Activated CD4-positive, alpha-beta T cell treated with anti-CD3 and anti-CD28 coated beads, Interleukin-2, amount 50 U/mL, for 16 hours (primary cell): ENCODE results near the gene CCL4.
"Not testable (repeated sequence)": the region's sequence is repeated elsewhere in the genome, so short reads cannot be mapped to it uniquely, and the experiment has no call there.

Source experiments
- DNase-seq: peaks from one replicate; pipeline ENCODE4 v3.0.0-alpha.2; 2020

The CCL4 gene

GRCh38 chr17:36103401-36103975, at the start of gene CCL4:
CCL4 (plus strand) TSS chr17:36103827; CDS start chr17:36103906, 79 bp downstream.
- DNase-seq: peak; percentile 72

GRCh38 chr17:36055171-36055570, 48.5 kb upstream of the CCL4 start:
- no peak for DNase-seq

- no peak for DNase-seq
Measured at GRCh38 chr17:36055921-36056520, 47.6 kb upstream of the CCL4 start.

- DNase-seq: no peak
Measured at GRCh38 chr17:36057911-36058310, 45.7 kb upstream of the CCL4 start.

- DNase-seq: no peak
Measured at GRCh38 chr17:36059406-36059805, 44.2 kb upstream of the CCL4 start.

- no peak for DNase-seq
Measured at GRCh38 chr17:36060816-36061215, 42.8 kb upstream of the CCL4 start.

- no peak for DNase-seq
Measured at GRCh38 chr17:36063786-36064541, 39.7 kb upstream of the CCL4 start, which contains the start of gene CCL18. CCL18 (plus strand) TSS chr17:36064272; CDS start chr17:36064343, 71 bp downstream.

GRCh38 chr17:36066365-36066985, 37.2 kb upstream of the CCL4 start:
- DNase-seq: peak; percentile 76

- no peak for DNase-seq
Measured at GRCh38 chr17:36068524-36068923, 35.1 kb upstream of the CCL4 start.

- DNase-seq: no peak
Measured at GRCh38 chr17:36069136-36069535, 34.5 kb upstream of the CCL4 start.

- no peak for DNase-seq
Measured at GRCh38 chr17:36070427-36070826, 33.2 kb upstream of the CCL4 start.

GRCh38 chr17:36071751-36072150, 31.9 kb upstream of the CCL4 start:
- DNase-seq: no peak

GRCh38 chr17:36072431-36073121, 31.1 kb upstream of the CCL4 start:
- peak; percentile 91 for DNase-seq

- DNase-seq: peak; percentile 88
Measured at GRCh38 chr17:36074365-36074764, 29.3 kb upstream of the CCL4 start.

GRCh38 chr17:36081681-36082471, 21.8 kb upstream of the CCL4 start:
- DNase-seq: not testable (repeated sequence)

GRCh38 chr17:36082482-36083120, 21.0 kb upstream of the CCL4 start:
- DNase-seq: peak; percentile 91

GRCh38 chr17:36083691-36084090, 19.9 kb upstream of the CCL4 start:
- DNase-seq: not testable (repeated sequence)

GRCh38 chr17:36085765-36086164, 17.9 kb upstream of the CCL4 start:
- peak; percentile 61 for DNase-seq

- no peak for DNase-seq
Measured at GRCh38 chr17:36086791-36087190, 16.8 kb upstream of the CCL4 start.

- DNase-seq: not testable (repeated sequence)
Measured at GRCh38 chr17:36087471-36087870, 16.2 kb upstream of the CCL4 start.

- DNase-seq: peak; percentile 40
Measured at GRCh38 chr17:36087897-36088572, 15.6 kb upstream of the CCL4 start.
